NCI-H1105 (cell line): ENCODE results near the gene TEAD4.

Source experiments
- DNase-seq: peaks from one replicate; lab custom pipeline; 2025; lab: John Stamatoyannopoulos, UW

TEAD4 gene

GRCh38 chr12:3083241-3083920, 124.2 kb downstream of the TEAD4 start:
- no peak for DNase-seq

GRCh38 chr12:3083921-3084347, 124.7 kb downstream of the TEAD4 start:
- no peak for DNase-seq

GRCh38 chr12:3084742-3085141, 125.5 kb downstream of the TEAD4 start:
- no peak for DNase-seq

GRCh38 chr12:3085341-3086139, 126.3 kb downstream of the TEAD4 start:
- no peak for DNase-seq

GRCh38 chr12:3086211-3086610, 127.0 kb downstream of the TEAD4 start:
- DNase-seq, result no peak

- no peak for DNase-seq
These were observed 127.6 kb downstream of the TEAD4 start for GRCh38 chr12:3086729-3087323.

- no peak for DNase-seq
These were observed 128.8 kb downstream of the TEAD4 start for GRCh38 chr12:3087758-3088650.

- DNase-seq, result no peak
These were observed 130.4 kb downstream of the TEAD4 start for GRCh38 chr12:3089588-3089987.
